C4-2B (cell line): ENCODE data around the gene TMEM132D.

Source experiments
- ZFX ChIP-seq: fragments of 450-650 bp; IDR thresholded peaks from 2 replicates; pipeline ENCODE4 v1.6.1; 2017
- TF ChIP-seq, protein P1 (sequence below): fragments of 450-650 bp; conservative IDR thresholded peaks from 2 replicates; pipeline ENCODE4 v1.5.1; 2017; ENCODE audit warnings: mild to moderate bottlenecking

DNA sequence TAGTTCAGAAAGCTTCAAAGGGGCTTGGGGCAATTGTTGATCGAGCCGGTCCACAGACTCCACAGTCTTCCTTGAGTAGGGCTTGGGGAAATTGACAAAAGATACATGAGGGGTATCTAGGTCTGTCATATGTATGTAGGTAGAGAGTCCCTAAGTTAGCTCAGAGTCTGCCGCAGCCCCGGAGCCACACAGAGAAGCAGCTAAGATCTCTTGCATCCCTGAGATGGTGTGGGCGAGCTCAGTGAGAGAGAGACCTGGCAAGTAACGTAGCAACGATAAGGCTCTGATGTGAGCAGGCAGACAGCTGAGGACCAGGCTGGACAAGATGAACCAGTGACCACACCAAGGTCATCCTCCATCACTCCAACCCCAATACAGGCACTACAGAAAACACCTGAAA lies 297.6 kb downstream of the TMEM132D start:
- TF ChIP-seq, protein P1, sequence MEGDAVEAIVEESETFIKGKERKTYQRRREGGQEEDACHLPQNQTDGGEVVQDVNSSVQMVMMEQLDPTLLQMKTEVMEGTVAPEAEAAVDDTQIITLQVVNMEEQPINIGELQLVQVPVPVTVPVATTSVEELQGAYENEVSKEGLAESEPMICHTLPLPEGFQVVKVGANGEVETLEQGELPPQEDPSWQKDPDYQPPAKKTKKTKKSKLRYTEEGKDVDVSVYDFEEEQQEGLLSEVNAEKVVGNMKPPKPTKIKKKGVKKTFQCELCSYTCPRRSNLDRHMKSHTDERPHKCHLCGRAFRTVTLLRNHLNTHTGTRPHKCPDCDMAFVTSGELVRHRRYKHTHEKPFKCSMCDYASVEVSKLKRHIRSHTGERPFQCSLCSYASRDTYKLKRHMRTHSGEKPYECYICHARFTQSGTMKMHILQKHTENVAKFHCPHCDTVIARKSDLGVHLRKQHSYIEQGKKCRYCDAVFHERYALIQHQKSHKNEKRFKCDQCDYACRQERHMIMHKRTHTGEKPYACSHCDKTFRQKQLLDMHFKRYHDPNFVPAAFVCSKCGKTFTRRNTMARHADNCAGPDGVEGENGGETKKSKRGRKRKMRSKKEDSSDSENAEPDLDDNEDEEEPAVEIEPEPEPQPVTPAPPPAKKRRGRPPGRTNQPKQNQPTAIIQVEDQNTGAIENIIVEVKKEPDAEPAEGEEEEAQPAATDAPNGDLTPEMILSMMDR = no peak
- no peak for TF ChIP-seq ZFX
